Right hindlimb (tissue), 1 donor: ENCODE data around the gene IGLL5.

Source experiments
- DNase-seq: peaks from one replicate; pipeline ENCODE4 v3.0.0-alpha.2; 2018

IGLL5 gene

DNA sequence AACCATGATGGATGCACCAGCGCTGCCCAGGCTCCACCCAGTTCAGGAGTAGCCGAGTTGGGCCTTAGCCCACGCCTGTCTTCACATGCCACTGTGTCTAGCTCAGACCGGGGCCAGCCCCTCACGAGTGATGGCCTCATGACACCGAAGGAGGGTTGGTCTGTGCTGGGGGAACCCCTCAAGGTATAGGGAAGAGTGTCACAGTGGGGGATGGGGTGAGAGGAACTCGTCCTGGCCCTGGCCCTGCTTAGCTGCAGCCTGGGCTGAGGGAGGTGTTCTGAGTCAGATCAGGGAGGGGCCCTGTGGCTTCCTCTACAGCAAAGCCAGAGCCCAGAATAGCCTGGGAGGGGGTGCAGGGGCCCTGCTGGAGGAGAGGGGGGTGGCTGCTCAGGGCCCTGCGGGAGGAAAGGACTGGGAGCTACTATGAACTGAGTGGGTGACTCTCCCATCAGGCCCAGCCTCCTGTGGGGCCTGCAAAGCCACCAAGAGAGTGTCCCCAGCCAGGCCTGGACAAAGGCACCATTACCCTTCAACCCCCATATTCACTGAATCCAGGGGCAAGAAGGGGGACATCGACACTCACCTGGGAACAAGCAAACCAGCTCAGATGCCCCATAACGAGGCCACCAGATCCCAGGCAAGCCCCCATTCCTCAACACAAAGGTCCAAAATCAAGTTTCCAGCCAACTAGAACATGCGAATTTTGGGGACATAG lies 41.2 kb downstream of the IGLL5 start:
- DNase-seq, result peak; percentile 49

DNA sequence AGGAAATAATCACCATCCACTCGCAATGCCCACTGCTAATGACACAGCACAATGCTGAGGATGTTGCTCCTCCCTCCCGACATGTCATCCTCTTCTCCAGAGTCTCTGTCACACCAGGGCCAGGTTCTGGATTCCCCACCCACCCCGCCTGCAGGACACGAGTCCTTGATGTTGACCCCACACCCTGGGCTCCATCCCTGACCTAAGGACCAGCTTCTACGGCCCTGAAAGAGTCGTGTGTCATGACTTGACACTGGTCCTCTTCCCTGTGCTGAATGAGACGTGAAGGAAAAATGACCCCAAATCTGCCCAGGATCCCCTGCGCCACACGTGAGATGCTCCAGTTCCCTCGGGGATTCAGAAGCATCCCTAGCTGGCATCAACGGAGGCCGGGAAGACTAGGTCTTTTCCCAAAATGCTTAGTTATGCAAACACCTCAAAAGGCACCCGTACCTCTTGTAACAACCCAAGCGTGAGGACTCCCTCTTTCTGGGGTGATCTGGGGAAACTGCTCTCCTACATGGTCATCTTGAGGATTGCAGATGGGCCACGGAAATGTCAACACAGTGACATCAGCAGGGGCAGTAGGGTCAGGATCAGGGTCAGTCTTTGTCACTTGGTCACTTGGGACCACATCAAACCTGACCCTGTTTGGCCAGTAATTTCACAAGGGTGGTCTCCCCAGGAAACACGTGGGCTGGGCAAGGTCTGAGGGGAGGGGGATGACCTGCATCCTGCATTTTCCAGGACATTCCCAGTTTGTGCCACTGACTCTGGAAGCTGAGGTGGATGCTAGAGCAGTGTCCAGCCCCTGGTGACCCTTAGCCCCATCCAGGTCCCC lies 42.0 kb downstream of the IGLL5 start:
- no peak for DNase-seq

DNA sequence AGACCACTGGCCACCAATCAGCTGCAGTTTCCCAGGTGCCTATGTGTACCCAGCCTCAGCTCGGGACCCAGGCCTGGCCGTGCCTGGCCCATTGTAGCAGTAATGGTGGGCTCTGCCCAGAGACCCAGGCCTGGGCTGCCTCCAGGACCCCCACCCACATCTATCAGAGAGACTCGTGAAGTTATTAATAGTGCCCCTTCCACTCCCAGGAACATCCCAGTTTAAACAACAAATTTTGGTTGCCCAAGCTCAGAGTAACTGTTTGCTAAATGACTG lies 42.5 kb downstream of the IGLL5 start:
- DNase-seq, result no peak

DNA sequence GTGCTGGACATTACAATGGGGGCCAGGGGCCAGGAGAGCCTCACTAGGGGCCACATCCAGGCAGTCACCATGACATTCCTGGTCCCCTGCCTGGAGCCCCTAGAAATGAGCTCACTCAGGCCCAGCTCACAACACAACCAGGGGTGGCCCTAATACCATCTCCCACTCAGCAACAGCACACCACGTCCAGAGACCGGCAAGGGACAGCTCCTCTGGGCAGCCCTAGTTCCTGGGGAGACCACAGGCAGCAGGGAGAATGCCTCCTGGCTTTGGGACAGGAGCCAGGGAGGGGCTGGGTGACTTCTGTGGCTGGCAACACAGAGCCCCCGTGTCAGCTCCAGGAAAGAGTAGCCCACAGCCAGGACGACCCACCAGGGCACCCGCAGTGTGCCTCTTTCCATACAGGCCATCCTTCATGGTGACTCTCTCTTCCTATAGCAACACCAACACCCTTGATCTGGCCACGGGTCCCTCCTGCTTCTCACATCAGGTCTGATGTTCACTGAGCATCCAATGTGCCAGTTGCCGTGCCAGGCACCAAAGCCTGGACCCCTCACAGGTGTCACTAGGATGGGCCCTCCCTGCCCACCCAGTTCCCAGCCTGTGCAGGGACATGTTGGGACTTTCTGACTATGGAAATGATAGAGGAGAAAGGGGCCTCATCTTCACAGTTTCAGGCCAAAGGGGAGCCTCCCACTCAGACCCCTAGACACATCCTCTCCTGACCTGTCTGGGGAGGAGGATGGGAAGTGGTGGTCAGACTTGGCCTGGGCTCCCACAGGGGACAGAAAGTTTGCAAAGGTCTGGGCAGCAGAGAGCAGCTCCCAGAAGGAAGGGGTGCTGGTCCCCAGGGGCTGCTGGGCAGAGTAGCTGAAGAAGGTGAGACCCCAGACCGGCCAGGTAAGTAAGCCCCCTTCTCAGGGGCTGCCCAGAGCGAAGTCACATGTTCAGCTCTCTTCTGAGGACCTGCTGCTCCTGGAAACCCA lies 43.2 kb downstream of the IGLL5 start:
- no peak for DNase-seq

DNA sequence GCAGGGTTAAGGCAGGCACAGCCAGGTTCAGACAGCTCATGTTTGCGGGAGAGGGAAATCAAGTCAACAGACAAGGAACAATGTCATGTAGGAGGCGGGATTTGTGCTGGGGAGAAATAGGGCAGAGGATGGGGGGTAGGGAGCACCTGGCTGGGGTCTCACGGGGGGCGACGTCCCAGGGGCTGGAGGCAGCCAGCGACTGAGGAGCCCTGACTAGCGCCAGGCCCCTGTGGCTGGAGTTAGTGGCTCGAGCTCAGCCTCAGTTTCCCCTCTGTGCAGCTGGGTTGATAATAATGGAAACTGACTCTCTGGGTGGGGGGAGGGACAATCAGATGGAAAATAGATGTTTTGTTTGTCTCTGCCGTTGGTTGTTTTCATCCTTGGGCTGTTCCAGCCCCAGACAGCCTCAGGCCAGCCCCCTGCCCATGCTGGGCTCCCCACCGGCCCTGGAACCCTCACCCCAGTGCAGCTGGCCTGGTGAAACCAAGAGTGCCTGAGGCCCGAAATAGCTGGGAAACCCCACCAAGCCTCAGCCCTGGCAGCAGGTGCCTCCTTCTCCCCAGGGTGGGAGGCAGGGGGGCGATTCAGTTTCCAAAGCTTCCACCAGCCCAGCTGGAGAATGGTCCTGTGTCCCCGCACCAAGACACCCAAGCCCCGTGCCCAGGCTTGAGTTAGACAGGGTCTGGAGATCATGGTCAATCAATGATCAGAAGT lies 44.1 kb downstream of the IGLL5 start:
- DNase-seq, result no peak

DNA sequence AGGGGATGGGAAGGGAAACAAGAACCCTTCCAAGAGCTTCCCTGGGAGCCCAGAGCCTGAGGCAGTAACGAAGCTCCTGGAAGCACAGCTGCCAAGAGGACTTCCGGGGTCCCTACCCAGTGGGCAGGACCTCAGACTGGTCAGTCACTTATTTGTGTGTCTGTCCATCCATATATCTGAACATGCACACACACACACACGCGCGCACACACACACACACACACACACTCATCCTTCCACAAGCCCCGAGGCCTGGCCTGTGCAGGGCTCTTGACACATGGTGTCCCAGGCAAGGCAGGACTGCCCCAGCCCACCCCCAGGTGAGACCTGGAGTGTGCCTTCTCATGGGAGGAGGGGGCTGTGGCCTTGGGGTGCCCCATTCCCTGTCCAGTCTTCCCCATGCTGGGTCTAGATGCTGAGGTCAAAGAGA lies 44.9 kb downstream of the IGLL5 start:
- no peak for DNase-seq

DNA sequence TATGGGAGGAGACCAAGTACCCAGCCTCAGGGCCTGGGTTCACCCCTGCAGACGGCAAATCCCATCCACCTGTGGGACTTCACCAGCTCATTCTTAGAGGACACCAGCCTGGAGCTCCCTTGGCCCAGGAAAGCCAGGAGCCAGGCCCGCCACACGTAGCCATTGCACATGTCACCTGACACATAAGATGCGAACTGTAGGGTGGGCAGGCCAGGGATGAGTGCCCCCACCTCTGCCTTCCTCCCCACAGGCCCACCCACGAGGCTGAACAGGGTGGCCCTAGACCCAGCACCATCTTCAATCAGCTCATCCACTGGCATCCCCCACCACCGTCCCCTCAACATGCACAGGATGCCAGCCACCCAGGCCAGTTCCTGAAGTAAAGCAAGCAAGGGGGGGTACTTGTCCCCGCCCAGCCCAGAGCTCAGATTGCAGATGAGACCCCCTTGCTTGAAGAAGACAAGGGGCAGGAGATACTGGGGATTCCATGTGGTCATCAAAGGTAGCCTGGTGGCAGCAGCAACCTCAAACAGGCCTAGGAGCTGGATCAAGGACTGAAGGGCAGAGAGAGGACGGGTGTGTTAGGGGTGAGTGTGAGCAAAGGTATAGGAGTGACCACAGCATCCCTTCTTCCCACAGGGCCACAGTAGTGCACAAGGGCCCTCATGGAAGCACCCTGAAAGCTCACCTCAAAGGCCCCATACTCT lies 45.6 kb downstream of the IGLL5 start:
- DNase-seq, result no peak

DNA sequence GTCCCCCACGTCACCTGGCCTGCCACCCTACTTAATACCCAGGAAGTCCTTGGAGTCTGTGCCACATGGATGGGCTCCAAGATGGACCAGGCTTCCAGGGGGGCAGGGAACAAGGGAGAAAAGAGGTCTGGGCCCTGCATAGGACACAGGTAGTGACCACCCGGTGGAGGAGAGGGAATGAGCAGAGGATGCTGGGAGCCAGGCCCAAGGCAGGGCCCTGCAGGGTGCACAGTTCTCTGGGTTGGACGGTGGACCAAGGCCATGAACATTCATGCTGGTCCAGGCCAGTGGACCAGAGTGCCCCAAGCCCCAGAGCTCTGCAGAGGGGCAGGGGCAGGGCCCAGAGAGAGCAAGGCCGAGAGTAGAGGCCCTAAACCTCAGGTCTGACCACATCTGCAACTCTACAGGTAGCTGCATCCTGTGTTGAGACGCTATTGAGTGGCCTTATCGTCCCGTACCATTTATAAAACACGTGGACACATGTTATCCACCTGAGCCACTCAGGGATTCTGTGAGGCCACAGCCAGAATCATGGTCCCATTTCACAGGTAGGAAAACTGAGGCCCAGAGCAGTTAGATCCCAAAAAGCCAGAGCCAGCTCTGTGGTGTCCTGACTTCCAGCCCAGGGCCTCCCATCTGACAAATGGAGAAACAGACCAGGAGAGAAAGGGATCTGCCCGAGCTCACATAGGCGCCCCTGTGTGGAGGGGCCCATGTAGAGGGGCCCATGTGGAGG lies 46.4 kb downstream of the IGLL5 start:
- no peak for DNase-seq

DNA sequence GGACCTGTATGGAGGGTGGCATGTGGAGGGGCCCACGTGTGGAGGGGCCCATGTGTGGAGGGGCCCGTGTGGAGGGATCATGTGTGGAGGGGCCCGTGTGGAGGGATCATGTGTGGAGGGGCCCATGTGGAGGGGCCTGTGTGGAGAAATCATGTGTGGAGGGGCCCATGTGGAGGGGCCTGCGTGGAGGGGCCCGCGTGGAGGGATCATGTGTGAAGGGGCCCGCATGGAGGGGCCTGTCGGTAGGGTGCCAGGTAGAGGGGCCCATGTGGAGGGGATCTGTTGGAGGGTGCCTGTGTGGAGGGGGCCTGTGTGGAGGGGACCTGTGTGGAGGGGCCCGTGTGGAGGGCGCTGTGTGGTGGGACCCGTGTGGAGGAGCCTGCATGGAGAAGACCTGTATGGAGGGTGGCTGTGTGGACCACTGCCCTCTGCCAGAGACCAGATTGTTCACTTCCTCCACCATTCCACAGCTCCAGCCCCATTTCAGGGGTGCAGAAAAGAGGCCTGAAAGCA lies 47.0 kb downstream of the IGLL5 start:
- DNase-seq, result no peak

DNA sequence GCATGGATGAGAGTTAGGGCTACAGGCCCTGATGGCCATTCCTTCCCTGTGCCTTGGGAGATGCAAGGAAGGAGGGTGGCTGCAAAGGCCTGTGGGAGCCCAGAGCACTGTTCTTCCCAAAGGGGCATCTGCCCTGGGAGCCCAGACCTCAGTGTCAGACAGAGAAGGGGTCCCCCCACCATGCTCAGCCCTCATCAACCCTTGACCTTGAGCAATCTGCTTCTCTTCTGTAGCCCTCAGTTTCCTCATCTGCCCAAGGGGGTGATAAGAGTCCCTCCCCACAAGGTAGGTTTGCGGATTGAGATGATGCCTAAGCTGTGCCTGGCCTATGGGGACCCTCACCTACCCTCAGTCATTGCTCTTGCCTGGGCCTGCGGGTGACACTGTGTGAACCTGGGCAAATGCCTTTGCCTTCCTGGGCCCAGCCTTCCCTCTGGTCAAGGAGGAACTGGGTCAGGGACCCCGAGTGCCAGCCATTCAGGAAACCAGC lies 47.5 kb downstream of the IGLL5 start:
- no peak for DNase-seq

DNA sequence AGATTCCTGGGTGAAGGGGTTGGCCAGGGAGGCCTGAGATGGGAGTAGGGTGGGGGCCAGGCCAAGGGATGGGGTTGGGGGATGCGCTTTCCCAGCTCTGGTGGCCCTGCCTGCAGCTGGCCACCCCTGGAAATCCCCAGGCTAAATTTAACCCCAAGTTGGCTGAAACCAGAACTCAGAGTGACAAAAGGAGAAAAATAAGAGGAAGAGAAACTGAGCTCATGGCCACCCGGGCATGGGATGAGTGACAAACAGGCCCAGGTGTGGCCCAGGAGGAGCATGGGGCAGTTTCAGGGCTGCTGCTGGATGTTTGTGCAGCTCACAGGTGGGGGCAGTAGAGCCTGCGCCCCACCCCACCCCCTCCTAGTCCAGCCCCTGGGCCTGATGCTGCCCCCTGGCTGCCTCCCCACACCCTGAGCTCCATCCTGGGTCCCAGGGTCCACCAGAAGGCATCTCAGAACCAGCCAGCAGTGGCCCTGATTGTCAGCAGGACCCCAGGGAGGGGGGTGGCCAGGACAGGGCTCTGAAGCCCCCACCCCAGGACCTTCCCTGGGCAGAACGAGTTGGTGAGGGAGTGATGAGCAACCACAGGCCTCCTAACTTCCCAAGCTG lies 48.0 kb downstream of the IGLL5 start:
- no peak for DNase-seq

DNA sequence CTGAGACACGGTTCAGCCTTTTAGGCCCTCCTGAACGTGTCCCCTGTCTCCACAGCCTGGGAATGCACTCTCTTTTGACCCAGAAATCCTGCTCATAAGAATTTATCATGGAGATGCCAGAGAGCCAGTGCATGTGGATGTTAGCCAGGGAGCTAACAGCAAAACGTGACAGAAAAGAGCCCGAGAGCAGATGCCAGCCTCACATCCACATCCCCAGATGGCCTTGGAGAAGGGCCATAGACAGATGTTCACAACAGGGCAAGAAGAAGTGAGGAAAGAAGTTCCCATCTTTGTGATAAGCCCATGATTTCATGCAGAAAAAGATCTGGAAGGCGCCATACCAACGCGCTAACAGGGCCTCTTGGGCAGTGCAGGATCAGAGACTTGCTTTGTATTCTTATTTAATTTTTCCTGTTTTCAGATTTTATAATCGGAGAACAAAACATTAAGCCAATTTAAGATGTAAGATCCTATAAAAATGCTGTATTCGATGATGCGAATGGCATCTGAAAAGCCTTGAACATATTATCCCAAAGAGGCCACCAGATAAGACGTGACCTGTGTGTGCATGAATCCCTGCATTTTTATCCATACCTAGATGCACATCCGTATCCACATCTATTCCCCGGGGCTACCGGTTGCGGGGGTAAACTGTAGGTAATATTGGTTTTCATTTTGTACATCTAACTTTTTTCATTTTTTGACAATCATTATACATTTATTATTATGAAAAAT lies 48.7 kb downstream of the IGLL5 start:
- DNase-seq, result no peak

DNA sequence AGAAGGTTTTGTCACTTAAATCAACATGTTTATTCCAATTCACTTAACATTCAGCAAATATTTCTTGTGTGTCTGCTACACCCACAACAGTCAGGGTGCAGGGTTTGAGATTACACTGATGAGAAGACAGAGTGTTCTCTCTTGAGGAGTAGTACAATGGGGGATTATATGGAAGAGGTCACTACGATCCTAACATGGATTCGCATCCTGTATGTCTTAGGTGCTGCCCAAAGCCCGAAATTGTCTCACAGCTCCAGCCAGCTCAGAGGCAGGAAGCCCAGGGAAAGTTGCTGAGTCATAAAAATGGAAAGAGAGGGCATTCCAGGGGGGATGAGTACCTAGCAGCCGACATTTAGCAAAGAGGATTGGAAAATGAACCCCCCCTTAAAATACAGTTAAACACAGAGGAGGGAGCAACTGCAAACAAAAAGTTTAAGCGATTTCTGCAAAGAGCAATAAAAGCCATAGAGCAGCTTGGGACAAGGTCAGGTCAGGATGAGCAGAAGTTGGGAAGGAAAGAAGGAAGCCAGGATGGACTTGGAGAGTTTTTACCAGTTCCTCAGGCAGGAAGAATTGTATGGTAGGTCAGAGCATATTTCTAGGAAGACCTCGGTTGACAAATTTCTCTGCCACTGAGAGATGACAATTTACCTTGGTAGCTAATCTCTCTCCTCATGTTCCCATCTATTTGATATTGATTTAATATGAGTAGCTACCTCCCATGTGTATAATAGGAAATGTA lies 49.5 kb downstream of the IGLL5 start:
- no peak for DNase-seq

DNA sequence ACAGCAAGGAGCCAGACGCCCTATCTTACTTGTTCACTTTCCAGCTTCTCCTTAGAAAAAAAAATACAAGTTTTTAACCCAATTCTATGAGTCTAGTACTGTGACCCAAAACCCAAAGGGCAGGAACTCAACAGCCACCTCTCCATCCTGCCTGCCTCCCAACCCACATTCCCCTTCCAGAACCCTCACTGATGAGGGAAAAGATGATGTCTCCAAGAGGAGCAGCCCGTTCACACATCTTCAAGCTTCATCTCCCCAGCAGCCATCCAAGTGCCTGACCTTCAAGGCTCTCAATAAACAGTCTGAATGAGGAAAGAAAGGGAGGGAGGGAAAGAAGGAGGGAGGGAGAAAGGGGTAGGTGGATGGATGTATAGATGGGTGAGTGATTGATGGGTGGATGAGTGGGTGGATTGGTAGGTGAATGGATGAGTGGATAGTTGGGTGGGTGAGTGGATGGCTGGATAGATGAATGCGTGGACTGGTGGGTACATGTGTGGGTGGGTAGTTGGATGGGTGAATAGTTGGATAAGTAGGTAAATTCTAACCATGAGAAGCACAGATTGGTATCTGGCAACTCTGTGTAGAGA lies 50.4 kb downstream of the IGLL5 start:
- no peak for DNase-seq

DNA sequence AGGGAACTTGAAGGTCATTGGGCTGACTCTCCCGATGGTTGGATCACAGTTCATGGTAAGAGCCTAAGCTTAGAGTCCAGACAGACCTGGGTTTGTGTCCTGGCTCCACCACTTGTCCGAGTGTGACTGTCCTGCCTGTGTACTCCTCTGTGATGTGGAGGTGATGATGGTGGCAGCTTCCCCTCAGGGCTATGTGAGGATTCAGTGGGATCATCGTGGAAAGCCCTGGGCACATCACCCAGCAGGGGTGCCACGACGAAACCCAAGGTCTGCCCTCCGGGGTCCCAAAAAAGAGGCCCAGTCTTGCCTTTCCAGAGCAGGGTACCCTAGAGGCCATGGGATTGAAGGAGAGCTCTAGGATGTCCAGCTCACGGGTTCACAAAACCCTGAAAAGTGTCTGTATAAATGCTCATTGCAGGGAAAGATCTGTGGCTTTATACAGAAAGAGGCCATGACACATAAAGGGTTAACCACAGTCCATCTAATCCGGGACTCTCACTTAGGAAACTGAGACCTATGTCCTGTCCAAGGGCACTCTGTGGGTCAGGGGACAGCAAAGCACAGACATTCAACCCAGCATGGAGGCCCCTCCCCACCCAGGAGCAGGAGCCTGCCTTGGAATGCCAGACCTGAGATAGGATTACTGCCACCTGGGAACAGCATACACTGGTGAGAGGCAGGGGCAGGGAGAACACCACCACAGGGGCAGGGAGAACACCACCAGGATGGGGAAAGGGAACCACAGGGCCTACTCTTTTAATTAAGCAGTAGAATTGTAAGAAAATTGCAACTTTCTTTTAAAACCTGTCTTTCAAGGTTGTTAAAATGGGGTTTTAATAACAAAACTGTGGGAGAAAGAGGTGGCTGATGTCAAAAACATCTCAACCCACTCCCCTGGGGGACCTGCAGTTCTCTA lies 51.3 kb downstream of the IGLL5 start:
- DNase-seq, result no peak

DNA sequence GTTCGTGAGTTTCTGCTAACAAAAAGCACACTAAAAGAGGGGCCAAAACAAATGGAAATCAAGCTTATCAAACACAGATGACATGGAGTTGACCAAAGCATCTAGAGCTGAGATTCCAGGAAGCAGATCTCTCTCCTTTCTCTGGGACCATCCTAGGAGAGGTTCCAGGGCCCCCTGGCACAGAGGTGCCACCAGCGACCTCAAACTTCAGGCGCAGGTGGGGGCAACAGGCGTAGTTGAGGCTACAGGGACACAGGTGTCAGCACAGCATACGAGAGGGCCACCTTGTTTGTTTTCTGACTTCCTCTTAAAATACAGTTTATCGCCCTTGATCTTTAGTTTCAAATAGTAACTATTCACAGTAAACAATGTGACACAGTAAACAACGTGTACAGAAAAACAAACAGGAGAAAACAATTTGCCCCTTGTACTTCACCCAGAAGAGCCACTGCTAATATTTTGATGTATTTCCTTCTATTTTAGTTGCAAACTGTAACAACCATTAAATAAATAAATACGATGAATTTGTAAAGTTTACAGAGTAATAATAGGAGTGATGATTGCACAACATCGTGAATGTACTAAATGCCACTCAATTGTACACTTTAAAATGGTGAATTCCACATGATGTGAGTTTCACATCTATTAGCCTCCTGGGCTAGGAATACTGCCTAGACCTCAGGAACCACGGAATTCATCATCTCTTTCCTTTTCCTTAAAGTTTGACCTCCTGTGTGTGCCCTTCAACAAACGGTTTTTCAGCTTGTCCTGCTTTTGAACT lies 52.2 kb downstream of the IGLL5 start:
- no peak for DNase-seq
